Peyer's patch (tissue), 4 donors: ENCODE results near the gene PLXNB2. TPM values are rescaled to one million over a fixed set of nuclear protein-coding genes. Genes with fewer than 3 reads are reported as not detected.

Source experiments
- DNase-seq, 3 donors: peaks; one replicate each; pipeline ENCODE4 v3.0.0-alpha.2; 2017 to 2019
- H3K27ac ChIP-seq, 4 donors: fragments of 200-600 bp; sonication (generic); one replicate each; pipeline ENCODE4 v1.5.1; 2016 to 2019
- H3K27me3 ChIP-seq, 2 donors: fragments of 200-600 bp; sonication (generic); one replicate each; pipeline ENCODE4 v1.5.1; 2019
- H3K36me3 ChIP-seq, 3 donors: fragments of 200-600 bp; sonication (generic); one replicate each; pipeline ENCODE4 v1.5.1; 2016 to 2019
- H3K4me1 ChIP-seq, 4 donors: fragments of 200-600 bp; sonication (generic); one replicate each; pipeline ENCODE4 v1.5.1; 2016 to 2019
- H3K4me3 ChIP-seq, 4 donors: fragments of 200-600 bp; sonication (generic); 1 replicate in 3 of 4; 2 replicates in 1 of 4; pipeline ENCODE4 v1.5.1; 2016 to 2019; ENCODE audit warnings: mild to moderate bottlenecking in 1 of 4
- H3K9me3 ChIP-seq, 4 donors: fragments of 200-600 bp; sonication (generic); one replicate each; pipeline ENCODE4 v1.5.1; 2016 to 2019; ENCODE audit warnings: mild to moderate bottlenecking in 1 of 4
- CTCF ChIP-seq, 6 experiments: fragments of 450-650 bp in 4 of 6; fragments of 200-600 bp in 2 of 6; sonication (generic) in 1 of 6; IDR thresholded peaks; one replicate each; pipeline ENCODE4 v1.5.1; 2017 to 2019; ENCODE audit warnings: antibody characterized with exemption in 6 of 6, mild to moderate bottlenecking in 3 of 6, moderate library complexity in 1 of 6
- POLR2A ChIP-seq, 2 donors: fragments of 450-650 bp; IDR thresholded peaks; one replicate each; pipeline ENCODE4 v1.5.1; 2017; ENCODE audit warnings: antibody characterized with exemption in 2 of 2, mild to moderate bottlenecking in 2 of 2, moderate library complexity in 2 of 2
- total RNA-seq, 4 donors: library from RNA; depleted of rRNA; stranded (reverse); fragments of >200 nt; gene quantifications; one replicate each; pipeline ENCODE4 v1.1.0, GENCODE V29; 2016

PLXNB2 gene
- total RNA-seq, 4 donors from 2014 or later, result 182 to 597 (median 307) TPM

GRCh38 chr22:50307890-50308596 lies 597 bp upstream of the PLXNB2 start:
- Histone ChIP-seq H3K4me1 (peaks cover 23 to 56% (median 38%) of the 10 kb centered on the region in 4 donors), H3K9me3 (no peaks in the 10 kb centered on the region), H3K4me3 (peak overlapping the region in 1 of 4 donors; percentile 14), H3K27me3 (no peaks in the 10 kb centered on the region), H3K36me3 (no peaks in the 10 kb centered on the region), H3K27ac (peak overlapping the region; percentile 62 to 97 (median 76))
- DNase-seq, result no peak
- TF ChIP-seq CTCF (IDR thresholded peaks at IDR 0.05) (no peak), POLR2A (IDR thresholded peaks at IDR 0.05) (no peak)

GRCh38 chr22:50305923-50306566 lies 1.4 kb downstream of the PLXNB2 start:
- Histone ChIP-seq H3K4me1 (peaks cover 43 to 75% (median 56%) of the 10 kb centered on the region in 4 donors), H3K4me3 (peak overlapping the region; percentile 59 to 95 (median 77))
- TF ChIP-seq CTCF (IDR thresholded peaks at IDR 0.05), result no peak
- TF ChIP-seq POLR2A (IDR thresholded peaks at IDR 0.05), result peak; percentile 76 to 84

GRCh38 chr22:50305393-50305922 lies 2.0 kb downstream of the PLXNB2 start:
- Histone ChIP-seq H3K27ac (peak overlapping the region; percentile 86 to 97 (median 90)), H3K36me3 (no peaks in the 10 kb centered on the region), H3K4me3 (peak overlapping the region; percentile 59 to 95 (median 77)), H3K4me1 (peaks cover 44 to 81% (median 60%) of the 10 kb centered on the region in 4 donors), H3K9me3 (no peaks in the 10 kb centered on the region), H3K27me3 (no peaks in the 10 kb centered on the region)
- TF ChIP-seq CTCF (IDR thresholded peaks at IDR 0.05), result no peak
- no peak for TF ChIP-seq POLR2A (IDR thresholded peaks at IDR 0.05)
- DNase-seq, result peak in 1 of 3 donors; percentile 76

More at GRCh38 chr22:50305923-50306566, 1.4 kb downstream of the PLXNB2 start:
- Histone ChIP-seq H3K27me3 (no peaks in the 10 kb centered on the region), H3K27ac (peak overlapping the region; percentile 86 to 97 (median 90)), H3K9me3 (no peaks in the 10 kb centered on the region), H3K36me3 (no peaks in the 10 kb centered on the region)
- peak; percentile 56 to 90 (median 90) for DNase-seq

GRCh38 chr22:50304528-50305392 lies 2.7 kb downstream of the PLXNB2 start:
- peak overlapping the region; percentile 86 to 97 (median 90) for H3K27ac ChIP-seq
- H3K36me3 ChIP-seq, result no peaks in the 10 kb centered on the region
- H3K4me3 ChIP-seq, result peak overlapping the region; percentile 59 to 95 (median 77)
- H3K4me1 ChIP-seq, result peaks cover 44 to 86% (median 66%) of the 10 kb centered on the region in 4 donors
- DNase-seq, result peak in 2 of 3 donors; percentile 63 to 68
- H3K9me3 ChIP-seq, result no peaks in the 10 kb centered on the region
- TF ChIP-seq CTCF (IDR thresholded peaks at IDR 0.05) (no peak), POLR2A (IDR thresholded peaks at IDR 0.05) (no peak)
- no peaks in the 10 kb centered on the region for H3K27me3 ChIP-seq
